Suprapubic skin (tissue), 4 donors: ENCODE data around the gene FAM9A. TPM values are rescaled to one million over a fixed set of nuclear protein-coding genes. Genes with fewer than 3 reads are reported as not detected.
A peak's percentile ranks its signal among the peaks of the same experiment; 100 is the strongest.
"Not testable (repeated sequence)": the region's sequence is repeated elsewhere in the genome, so short reads cannot be mapped to it uniquely, and the experiment has no call there.

Experiments
- DNase-seq, 2 donors: peaks; one replicate each; pipeline ENCODE4 v3.0.0-alpha.2; 2019; ENCODE audit warnings: low spot score in 2 of 2
- H3K27ac ChIP-seq: fragments of 200-600 bp; sonication (generic); one replicate; pipeline ENCODE4 v1.5.1; 2019
- H3K27me3 ChIP-seq: fragments of 200-600 bp; sonication (generic); one replicate; pipeline ENCODE4 v1.5.1; 2019
- H3K36me3 ChIP-seq: fragments of 200-600 bp; sonication (generic); one replicate; pipeline ENCODE4 v1.5.1; 2019
- H3K4me1 ChIP-seq: fragments of 200-600 bp; sonication (generic); one replicate; pipeline ENCODE4 v1.5.1; 2019
- H3K4me3 ChIP-seq: fragments of 200-600 bp; sonication (generic); one replicate; pipeline ENCODE4 v1.5.1; 2019; ENCODE audit warnings: mild to moderate bottlenecking
- H3K9me3 ChIP-seq: fragments of 200-600 bp; sonication (generic); one replicate; pipeline ENCODE4 v1.5.1; 2019
- EP300 ChIP-seq: sonication (generic); formaldehyde crosslinking; IDR thresholded peaks from one replicate; pipeline ENCODE4 v1.6.1; 2017; ENCODE audit warnings: antibody characterized with exemption
- POLR2A ChIP-seq, 2 donors: fragments of 450-650 bp; IDR thresholded peaks; one replicate each; pipeline ENCODE4 v1.6.1; 2017; ENCODE audit warnings: antibody characterized with exemption in 2 of 2, mild to moderate bottlenecking in 2 of 2, moderate library complexity in 2 of 2
- POLR2AphosphoS5 ChIP-seq, 3 donors: sonication (generic); formaldehyde crosslinking; IDR thresholded peaks; one replicate each; pipeline ENCODE4 v1.6.1; 2017; ENCODE audit warnings: antibody characterized with exemption in 3 of 3
- WGBS: methylation state at CpG from one replicate; pipeline ENCODE4 v1.1.5; 2018; 5-methylcytosine and 5-hydroxymethylcytosine counted together
- total RNA-seq, 4 donors: library from RNA; depleted of rRNA; stranded (reverse); fragments of >200 nt; gene quantifications; one replicate each; pipeline ENCODE4 v1.1.0, GENCODE V29; 2016
- TF ChIP-seq, protein P1 (sequence below), 2 donors: fragments of 200-600 bp in 1 of 2; fragments of 450-650 bp in 1 of 2; sonication (generic) in 1 of 2; IDR thresholded peaks; one replicate each; pipeline ENCODE4 v1.5.1; 2016 to 2019; ENCODE audit warnings: antibody characterized with exemption in 2 of 2, mild to moderate bottlenecking in 1 of 2, moderate library complexity in 1 of 2

Gene FAM9A
- total RNA-seq, 4 donors from 2014 or later = not detected

DNA sequence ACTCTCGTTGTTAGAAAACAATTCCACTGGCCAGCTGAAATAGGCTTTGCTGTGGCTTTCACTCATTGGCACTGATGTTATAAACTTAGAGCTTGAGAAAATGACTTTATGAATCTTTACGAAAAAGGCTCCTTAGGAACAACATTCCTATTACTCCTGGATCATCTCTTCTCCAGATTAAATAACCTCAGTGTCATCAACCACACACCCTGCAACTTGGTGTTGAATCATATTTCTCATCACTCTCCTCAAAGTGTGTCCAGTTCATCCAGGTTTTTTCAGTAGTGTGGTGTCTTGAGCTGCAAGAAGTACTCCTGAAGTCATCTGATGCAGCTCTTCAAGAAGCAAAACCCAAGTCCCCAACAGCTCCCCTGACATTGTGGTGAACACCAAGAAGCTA lies 41.2 kb downstream of the FAM9A start:
- WGBS = 95% methylated on average over 2 of the region's 2 CpGs
- no peak for DNase-seq
- no peak overlapping the region for H3K27ac ChIP-seq
- no peaks in the 10 kb centered on the region for H3K4me1 ChIP-seq
- no peaks in the 10 kb centered on the region for H3K27me3 ChIP-seq
- no peaks in the 10 kb centered on the region for H3K9me3 ChIP-seq
- no peak for TF ChIP-seq EP300
- no peak for TF ChIP-seq POLR2A (IDR thresholded peaks at IDR 0.05)
- no peak for TF ChIP-seq POLR2AphosphoS5 (IDR thresholded peaks at IDR 0.05)
- TF ChIP-seq, protein P1, sequence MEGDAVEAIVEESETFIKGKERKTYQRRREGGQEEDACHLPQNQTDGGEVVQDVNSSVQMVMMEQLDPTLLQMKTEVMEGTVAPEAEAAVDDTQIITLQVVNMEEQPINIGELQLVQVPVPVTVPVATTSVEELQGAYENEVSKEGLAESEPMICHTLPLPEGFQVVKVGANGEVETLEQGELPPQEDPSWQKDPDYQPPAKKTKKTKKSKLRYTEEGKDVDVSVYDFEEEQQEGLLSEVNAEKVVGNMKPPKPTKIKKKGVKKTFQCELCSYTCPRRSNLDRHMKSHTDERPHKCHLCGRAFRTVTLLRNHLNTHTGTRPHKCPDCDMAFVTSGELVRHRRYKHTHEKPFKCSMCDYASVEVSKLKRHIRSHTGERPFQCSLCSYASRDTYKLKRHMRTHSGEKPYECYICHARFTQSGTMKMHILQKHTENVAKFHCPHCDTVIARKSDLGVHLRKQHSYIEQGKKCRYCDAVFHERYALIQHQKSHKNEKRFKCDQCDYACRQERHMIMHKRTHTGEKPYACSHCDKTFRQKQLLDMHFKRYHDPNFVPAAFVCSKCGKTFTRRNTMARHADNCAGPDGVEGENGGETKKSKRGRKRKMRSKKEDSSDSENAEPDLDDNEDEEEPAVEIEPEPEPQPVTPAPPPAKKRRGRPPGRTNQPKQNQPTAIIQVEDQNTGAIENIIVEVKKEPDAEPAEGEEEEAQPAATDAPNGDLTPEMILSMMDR (IDR thresholded peaks at IDR 0.05) = no peak
- no peaks in the 10 kb centered on the region for H3K36me3 ChIP-seq
- no peak overlapping the region for H3K4me3 ChIP-seq

DNA sequence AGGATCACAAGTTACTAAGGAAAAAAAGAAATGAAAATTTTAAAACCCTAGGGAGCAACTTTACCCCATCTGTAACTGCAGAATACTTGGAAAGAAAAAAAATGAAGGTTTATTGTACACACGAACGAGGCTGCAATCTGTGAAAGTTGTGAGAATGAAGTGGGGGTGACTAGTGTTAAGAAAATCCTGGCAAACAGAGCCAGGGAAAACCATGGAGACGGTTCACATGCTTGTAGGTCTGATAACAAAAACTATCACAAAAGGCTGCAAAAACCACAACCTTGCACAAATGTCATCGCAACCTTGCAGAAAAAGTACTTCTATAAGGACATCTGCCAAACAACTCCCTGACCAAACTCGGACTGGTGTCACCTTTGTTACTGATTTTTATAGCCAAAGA lies 42.5 kb downstream of the FAM9A start:
- not testable (repeated sequence) for H3K4me3 ChIP-seq, H3K9me3 ChIP-seq, H3K27me3 ChIP-seq, H3K36me3 ChIP-seq, DNase-seq, H3K27ac ChIP-seq, H3K4me1 ChIP-seq
- 65% methylated on average over 5 of the region's 5 CpGs for WGBS

DNA sequence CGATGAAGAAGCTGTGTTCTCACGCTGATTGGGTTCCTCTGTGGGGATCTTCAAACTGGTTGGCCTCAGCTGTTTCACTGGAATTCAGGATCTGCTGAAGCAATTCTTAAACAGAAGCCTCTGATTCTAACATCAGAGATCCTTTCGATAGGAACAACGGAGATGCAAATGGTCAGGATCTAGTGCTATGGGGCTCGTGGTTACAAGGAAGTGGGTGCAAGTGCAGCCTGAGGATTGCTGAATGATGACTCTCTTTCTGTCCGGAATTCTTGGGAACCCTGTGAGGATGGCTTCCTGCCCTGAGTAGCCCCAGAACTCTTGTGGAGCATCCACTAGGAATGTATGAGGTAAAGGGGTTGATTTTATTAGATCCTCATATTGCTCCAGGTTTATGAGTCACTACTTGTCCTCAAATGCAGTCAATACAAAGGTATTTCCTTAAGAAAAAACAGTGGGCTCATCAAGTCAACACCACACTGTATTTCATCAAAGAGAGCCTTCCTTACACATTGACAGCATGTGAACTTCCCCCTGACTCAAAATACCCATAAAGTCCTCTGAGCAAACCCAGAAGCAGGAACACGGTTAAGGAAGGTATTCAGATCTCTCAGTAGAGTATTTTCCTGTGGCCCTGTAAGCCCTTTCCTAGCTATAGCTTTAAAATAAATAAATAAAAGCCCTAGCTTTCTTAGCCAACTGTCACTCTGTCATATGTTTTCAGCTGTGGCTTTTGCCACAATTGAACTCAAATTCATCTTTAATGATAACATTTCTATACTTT lies 43.4 kb downstream of the FAM9A start:
- not testable (repeated sequence) for DNase-seq, H3K9me3 ChIP-seq, H3K36me3 ChIP-seq, H3K27ac ChIP-seq, H3K27me3 ChIP-seq, H3K4me3 ChIP-seq, H3K4me1 ChIP-seq
- WGBS = 73% methylated on average over 7 of the region's 7 CpGs

DNA sequence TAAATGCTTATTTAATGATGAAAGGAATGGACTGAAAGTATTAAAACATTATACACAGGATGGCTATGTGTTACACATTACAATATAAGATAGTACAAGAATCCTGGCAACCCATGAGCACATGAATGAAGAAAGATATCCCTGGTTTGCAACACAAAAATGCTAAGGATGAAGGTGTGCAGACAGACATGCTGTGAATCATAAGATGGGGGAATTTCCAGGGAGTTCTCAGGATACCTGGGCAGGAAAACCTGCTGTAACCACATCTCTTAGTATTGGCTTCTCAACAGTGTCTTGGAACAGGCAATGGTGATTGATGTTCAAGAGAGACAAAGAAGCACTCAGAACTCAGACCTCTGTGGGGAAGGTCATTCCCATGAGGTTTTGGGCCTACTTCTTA lies 45.4 kb downstream of the FAM9A start:
- Histone ChIP-seq H3K4me1 (no peaks in the 10 kb centered on the region), H3K27ac (no peak overlapping the region), H3K9me3 (no peaks in the 10 kb centered on the region), H3K36me3 (no peaks in the 10 kb centered on the region), H3K4me3 (no peak overlapping the region), H3K27me3 (no peaks in the 10 kb centered on the region)
- no peak for TF ChIP-seq POLR2AphosphoS5 (IDR thresholded peaks at IDR 0.05)
- no peak for TF ChIP-seq POLR2A (IDR thresholded peaks at IDR 0.05)
- TF ChIP-seq, protein P1 (IDR thresholded peaks at IDR 0.05) = no peak
- TF ChIP-seq EP300 = no peak
- DNase-seq = no peak

DNA sequence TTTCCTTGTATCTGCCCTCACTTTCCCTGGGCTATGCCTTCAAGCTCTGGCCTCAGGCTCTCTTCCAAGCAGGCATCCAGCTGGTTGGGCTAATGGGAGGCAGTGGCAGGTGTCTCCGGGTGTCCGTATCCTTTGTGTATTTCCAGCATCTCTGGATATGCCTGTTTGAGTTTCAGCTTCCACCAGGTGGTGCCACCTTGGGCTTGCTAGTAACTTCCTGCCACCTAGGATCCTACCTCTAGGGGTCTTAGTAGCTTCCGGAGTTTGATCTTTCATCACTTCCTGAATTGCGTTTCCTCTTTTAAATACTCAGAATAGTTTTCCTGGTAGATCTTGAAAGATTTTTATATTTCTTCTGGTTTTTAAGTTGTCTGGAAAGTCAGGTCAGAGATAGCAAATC lies 46.1 kb downstream of the FAM9A start:
- WGBS = 78% methylated on average over 4 of the region's 4 CpGs
- H3K4me3 ChIP-seq = no peak overlapping the region
- no peaks in the 10 kb centered on the region for H3K36me3 ChIP-seq
- DNase-seq = no peak
- no peak overlapping the region for H3K27ac ChIP-seq
- no peaks in the 10 kb centered on the region for H3K27me3 ChIP-seq
- TF ChIP-seq POLR2AphosphoS5 (IDR thresholded peaks at IDR 0.05) = no peak
- H3K9me3 ChIP-seq = no peaks in the 10 kb centered on the region
- H3K4me1 ChIP-seq = no peaks in the 10 kb centered on the region

DNA sequence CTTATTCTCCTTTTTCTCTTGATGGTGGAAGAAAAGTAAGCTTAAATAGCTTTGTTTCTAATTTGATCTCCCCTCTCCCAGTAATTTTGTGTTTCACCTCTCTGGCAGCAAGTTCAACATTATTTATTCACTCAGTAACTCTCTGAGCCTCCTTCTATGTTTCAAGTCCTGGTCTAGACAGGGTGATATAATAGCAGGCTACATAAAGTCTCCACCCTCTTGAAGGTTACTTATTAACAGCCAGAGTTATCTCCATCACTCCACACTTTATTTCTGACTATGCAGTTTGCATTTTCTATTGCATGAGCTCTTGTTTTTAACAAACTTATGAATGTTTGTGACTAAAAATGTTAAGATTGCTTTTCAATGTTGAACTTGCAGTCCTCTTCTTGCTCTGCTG lies 51.5 kb downstream of the FAM9A start:
- no peak for DNase-seq
- Histone ChIP-seq H3K4me3 (no peak overlapping the region), H3K27me3 (no peaks in the 10 kb centered on the region), H3K27ac (no peak overlapping the region), H3K4me1 (no peaks in the 10 kb centered on the region), H3K36me3 (no peaks in the 10 kb centered on the region), H3K9me3 (no peaks in the 10 kb centered on the region)
- TF ChIP-seq POLR2AphosphoS5 (IDR thresholded peaks at IDR 0.05) (no peak), POLR2A (IDR thresholded peaks at IDR 0.05) (no peak), EP300 (no peak)
- TF ChIP-seq, protein P1 (IDR thresholded peaks at IDR 0.05) = no peak

DNA sequence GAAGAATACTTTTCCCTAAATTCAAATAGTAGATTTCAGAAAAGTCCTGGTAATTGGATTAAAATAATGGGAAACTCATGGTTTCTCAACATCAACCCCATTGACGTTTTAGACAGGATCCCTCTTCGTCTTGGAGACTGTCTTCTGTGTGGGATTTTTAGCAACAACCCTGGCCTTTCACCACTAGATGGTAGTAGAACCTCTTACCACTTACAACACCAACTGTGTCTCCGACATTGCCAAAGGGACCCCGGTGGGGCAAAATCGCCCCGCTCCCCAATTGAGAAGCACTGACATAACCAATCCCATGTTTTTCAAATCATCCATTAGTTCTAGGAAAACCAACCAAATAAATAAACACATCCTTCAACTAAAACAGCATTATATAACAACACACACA lies 52.3 kb downstream of the FAM9A start:
- H3K36me3 ChIP-seq = no peaks in the 10 kb centered on the region
- no peaks in the 10 kb centered on the region for H3K27me3 ChIP-seq
- no peak for DNase-seq
- TF ChIP-seq POLR2AphosphoS5 (IDR thresholded peaks at IDR 0.05) (no peak), POLR2A (IDR thresholded peaks at IDR 0.05) (no peak), EP300 (no peak)
- TF ChIP-seq, protein P1 (IDR thresholded peaks at IDR 0.05) = peak in 1 of 2 donors; percentile 30
- no peak overlapping the region for H3K27ac ChIP-seq
- H3K4me1 ChIP-seq = no peaks in the 10 kb centered on the region
- no peaks in the 10 kb centered on the region for H3K9me3 ChIP-seq
- WGBS = 15% methylated on average over 6 of the region's 6 CpGs
- no peak overlapping the region for H3K4me3 ChIP-seq
